ENCODE results near the gene CFAP68.
A peak's percentile ranks its signal among the peaks of the same experiment; 100 is the strongest.

CFAP68 gene

GRCh38 chr11:111841370-111842053, 37.8 kb upstream of the CFAP68 start:
- Histone ChIP-seq H3K27ac (no peak overlapping the region), H3K4me2 (no peak overlapping the region), H3K4me1 (no peaks in the 10 kb centered on the region), H3K27me3 (no peaks in the 10 kb centered on the region), H3K36me3 (peaks cover 75% of the 10 kb centered on the region), H3K9ac (no peak overlapping the region), H3K4me3 (no peak overlapping the region), H4K20me1 (no peaks in the 10 kb centered on the region), H3K9me3 (no peaks in the 10 kb centered on the region)
- no peak for TF ChIP-seq Cebpa-rat (IDR thresholded peaks at IDR 0.05)

- Histone ChIP-seq H4K20me1 (no peaks in the 10 kb centered on the region), H3K4me3 (no peak overlapping the region), H3K27me3 (no peaks in the 10 kb centered on the region), H3K36me3 (peaks cover 78% of the 10 kb centered on the region), H3K4me2 (no peak overlapping the region), H3K4me1 (no peaks in the 10 kb centered on the region), H3K9me3 (no peaks in the 10 kb centered on the region), H3K9ac (no peak overlapping the region), H3K27ac (no peak overlapping the region)
- TF ChIP-seq Cebpa-rat (IDR thresholded peaks at IDR 0.05) = no peak
These were observed 35.7 kb upstream of the CFAP68 start for GRCh38 chr11:111843661-111844060.

DNA sequence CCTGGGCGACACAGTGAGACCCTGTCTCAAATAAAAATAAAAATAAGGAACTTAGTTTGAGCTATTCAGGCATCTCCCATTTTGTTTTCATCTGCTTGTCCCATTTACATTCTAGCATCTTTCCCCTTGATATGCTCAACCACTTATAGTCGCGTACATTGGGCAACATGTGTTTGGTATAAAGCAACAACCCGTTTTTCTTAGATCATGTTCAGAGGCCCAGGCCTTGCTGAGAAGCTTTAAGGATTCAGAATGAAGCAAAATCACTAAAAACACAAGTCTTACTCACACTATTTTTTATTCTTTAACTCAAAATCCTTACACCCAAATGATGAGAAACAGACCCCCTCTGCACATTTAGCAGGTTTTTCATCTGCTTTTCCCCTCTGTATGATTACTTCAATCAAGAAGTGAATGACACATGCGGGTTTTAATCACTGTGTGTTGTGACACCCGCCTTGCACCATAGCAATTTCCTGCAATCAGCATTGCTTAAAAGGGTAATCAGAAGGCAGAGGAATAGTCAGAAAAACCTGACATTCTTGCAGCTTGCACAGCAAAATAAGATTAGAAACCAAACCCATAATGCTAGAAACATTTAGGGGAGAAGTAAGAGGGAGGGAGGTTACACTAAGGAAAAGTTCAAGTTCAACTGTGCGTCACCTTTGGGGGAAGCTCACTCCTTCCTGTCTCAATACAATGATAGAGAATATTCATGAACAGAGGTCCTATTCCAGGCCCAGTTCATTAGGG, 33.9 kb upstream of the CFAP68 start:
- Histone ChIP-seq H3K9me3 (no peaks in the 10 kb centered on the region), H3K9ac (no peak overlapping the region), H3K4me1 (no peaks in the 10 kb centered on the region), H4K20me1 (no peaks in the 10 kb centered on the region), H3K4me3 (no peak overlapping the region), H3K36me3 (peaks cover 90% of the 10 kb centered on the region), H3K4me2 (no peak overlapping the region), H3K27me3 (no peaks in the 10 kb centered on the region), H3K27ac (no peak overlapping the region)
- no peak for TF ChIP-seq Cebpa-rat (IDR thresholded peaks at IDR 0.05)

DNA sequence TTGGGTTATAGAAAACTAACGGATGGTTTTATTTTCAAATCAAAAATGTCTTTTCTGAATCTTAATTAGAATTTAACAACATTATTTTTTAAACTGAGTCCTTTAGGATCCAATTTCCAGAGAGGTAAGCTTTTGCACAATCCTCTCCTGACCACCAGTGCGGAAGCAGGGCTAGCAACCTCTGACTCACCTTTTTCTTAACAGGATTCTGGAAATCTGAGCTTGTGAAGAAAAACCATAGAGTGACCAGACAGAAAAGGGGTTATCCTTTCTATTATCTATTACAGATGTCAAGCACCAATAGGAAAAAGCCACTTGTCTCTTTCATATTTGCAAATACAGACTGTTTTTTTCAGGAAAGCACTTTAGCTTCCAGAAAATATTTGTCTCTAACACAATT, 33.3 kb upstream of the CFAP68 start:
- H3K27me3 ChIP-seq = no peaks in the 10 kb centered on the region
- H3K4me3 ChIP-seq = no peak overlapping the region
- no peak overlapping the region for H3K4me2 ChIP-seq
- H3K36me3 ChIP-seq = peaks cover 91% of the 10 kb centered on the region
- no peaks in the 10 kb centered on the region for H3K9me3 ChIP-seq
- H4K20me1 ChIP-seq = no peaks in the 10 kb centered on the region
- no peak overlapping the region for H3K9ac ChIP-seq
- H3K4me1 ChIP-seq = no peaks in the 10 kb centered on the region
- no peak for TF ChIP-seq Cebpa-rat (IDR thresholded peaks at IDR 0.05)
- no peak overlapping the region for H3K27ac ChIP-seq

DNA sequence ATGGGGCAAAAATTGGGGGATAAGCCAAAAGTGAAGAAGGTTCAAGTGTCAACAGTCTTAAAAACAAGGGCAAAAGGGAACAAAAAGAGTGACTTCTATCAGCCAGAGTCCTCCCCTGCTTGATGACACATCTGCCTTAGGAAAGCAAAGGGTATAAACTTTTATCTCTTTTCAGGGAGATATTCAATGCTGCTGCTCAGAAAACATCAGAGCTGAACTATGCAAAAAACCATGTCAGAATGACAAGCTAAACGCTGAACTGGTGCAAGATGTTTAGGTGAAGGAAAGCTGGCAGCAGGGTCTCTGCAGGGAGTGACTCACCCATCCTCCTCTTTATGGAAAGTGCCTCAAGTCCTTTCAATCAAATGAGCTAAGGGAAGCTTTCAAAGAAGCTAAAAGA, 32.7 kb upstream of the CFAP68 start:
- H3K27ac ChIP-seq = no peak overlapping the region
- H3K4me2 ChIP-seq = no peak overlapping the region

DNA sequence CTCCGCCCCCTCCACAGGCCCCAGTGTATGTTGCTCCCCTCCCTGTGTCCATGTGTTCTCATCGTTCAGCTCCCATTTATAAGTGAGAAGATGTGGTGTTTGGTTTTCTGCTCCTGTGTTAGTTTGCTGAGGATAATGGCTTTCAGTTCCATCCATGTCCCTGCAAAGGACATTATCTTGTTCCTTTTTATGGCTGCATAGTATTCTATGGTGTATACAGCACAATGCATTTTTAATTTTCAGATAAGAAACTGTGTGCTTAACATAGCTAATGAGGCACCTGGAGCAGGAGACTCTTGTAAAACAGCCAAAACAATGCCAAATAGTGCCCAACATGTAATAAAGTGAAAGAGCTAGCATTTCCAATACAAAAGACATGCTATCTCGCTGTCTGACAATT, 29.7 kb upstream of the CFAP68 start:
- Histone ChIP-seq H4K20me1 (no peaks in the 10 kb centered on the region), H3K9ac (no peak overlapping the region), H3K27me3 (no peaks in the 10 kb centered on the region), H3K4me3 (no peak overlapping the region), H3K4me1 (no peaks in the 10 kb centered on the region), H3K9me3 (no peaks in the 10 kb centered on the region), H3K27ac (no peak overlapping the region), H3K36me3 (peaks cover 97% of the 10 kb centered on the region), H3K4me2 (no peak overlapping the region)
- TF ChIP-seq Cebpa-rat (IDR thresholded peaks at IDR 0.05) = no peak

More for the DNA sequence above, 32.7 kb upstream of the CFAP68 start:
- H3K36me3 ChIP-seq = peaks cover 94% of the 10 kb centered on the region
- H3K9ac ChIP-seq = 0 out of 2 replicates have a peak overlapping the region, but pooled peaks have one; percentile 29
- no peak for TF ChIP-seq Cebpa-rat (IDR thresholded peaks at IDR 0.05)
- H3K9me3 ChIP-seq = no peaks in the 10 kb centered on the region
- H3K27me3 ChIP-seq = no peaks in the 10 kb centered on the region
- H3K4me3 ChIP-seq = no peak overlapping the region
- H4K20me1 ChIP-seq = no peaks in the 10 kb centered on the region
- no peaks in the 10 kb centered on the region for H3K4me1 ChIP-seq

DNA sequence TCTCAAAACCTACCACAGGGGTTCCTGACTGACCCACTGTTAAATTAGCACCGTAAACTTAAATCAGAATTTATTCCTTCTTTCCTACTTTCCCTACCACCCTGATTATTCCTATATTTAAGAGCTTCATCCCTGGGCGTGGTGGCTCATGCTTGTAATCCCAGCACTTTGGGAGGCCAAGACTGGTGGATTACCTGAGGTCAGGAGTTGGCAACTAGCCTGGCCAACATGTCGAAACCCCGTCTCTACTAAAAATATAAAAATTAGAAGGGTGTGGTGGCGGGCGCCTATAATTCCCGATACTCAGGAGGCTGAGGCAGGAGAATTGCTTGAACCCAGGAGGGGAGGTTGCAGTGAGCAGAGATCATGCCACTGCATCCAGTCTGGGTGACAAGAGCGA, 28.3 kb upstream of the CFAP68 start:
- H3K27ac ChIP-seq = no peak overlapping the region
- no peaks in the 10 kb centered on the region for H3K9me3 ChIP-seq
- peaks cover 97% of the 10 kb centered on the region for H3K36me3 ChIP-seq
- no peak overlapping the region for H3K4me3 ChIP-seq
- H3K9ac ChIP-seq = no peak overlapping the region
- no peaks in the 10 kb centered on the region for H4K20me1 ChIP-seq
- no peak overlapping the region for H3K4me2 ChIP-seq
- no peaks in the 10 kb centered on the region for H3K27me3 ChIP-seq
- no peaks in the 10 kb centered on the region for H3K4me1 ChIP-seq
- no peak for TF ChIP-seq Cebpa-rat (IDR thresholded peaks at IDR 0.05)

- Histone ChIP-seq H3K4me3 (no peak overlapping the region), H3K36me3 (peaks cover 94% of the 10 kb centered on the region), H3K4me2 (no peak overlapping the region), H3K27ac (no peak overlapping the region), H3K9ac (no peak overlapping the region), H3K9me3 (no peaks in the 10 kb centered on the region), H3K27me3 (no peaks in the 10 kb centered on the region), H3K4me1 (no peaks in the 10 kb centered on the region), H4K20me1 (no peaks in the 10 kb centered on the region)
- TF ChIP-seq Cebpa-rat (IDR thresholded peaks at IDR 0.05) = no peak
These were observed 27.7 kb upstream of the CFAP68 start for GRCh38 chr11:111851636-111852035.

DNA sequence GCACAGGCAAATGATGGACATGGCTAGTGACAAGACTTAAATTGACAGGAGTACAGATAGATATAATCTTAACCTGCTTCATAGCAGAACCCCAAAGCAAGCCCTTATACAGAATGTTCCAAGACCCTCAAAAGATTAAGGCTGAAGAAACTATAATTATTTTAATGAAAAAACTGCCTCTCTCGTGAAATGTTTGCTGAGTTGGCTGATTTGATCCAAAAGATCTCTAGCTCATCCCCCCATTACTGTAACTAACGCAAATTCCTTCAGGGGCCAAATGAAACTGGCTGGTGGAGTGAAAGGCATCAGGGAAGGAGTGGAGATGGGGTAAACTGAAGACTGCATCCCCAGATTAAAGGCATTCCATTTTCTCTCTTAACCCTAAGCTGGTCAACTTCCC, 27.2 kb upstream of the CFAP68 start:
- H3K27me3 ChIP-seq = no peaks in the 10 kb centered on the region
- no peak overlapping the region for H3K27ac ChIP-seq
- TF ChIP-seq Cebpa-rat (IDR thresholded peaks at IDR 0.05) = no peak
- H3K36me3 ChIP-seq = peaks cover 94% of the 10 kb centered on the region
- no peaks in the 10 kb centered on the region for H4K20me1 ChIP-seq
- no peaks in the 10 kb centered on the region for H3K4me1 ChIP-seq
- no peak overlapping the region for H3K4me3 ChIP-seq
- H3K4me2 ChIP-seq = no peak overlapping the region
- no peaks in the 10 kb centered on the region for H3K9me3 ChIP-seq
- H3K9ac ChIP-seq = no peak overlapping the region

DNA sequence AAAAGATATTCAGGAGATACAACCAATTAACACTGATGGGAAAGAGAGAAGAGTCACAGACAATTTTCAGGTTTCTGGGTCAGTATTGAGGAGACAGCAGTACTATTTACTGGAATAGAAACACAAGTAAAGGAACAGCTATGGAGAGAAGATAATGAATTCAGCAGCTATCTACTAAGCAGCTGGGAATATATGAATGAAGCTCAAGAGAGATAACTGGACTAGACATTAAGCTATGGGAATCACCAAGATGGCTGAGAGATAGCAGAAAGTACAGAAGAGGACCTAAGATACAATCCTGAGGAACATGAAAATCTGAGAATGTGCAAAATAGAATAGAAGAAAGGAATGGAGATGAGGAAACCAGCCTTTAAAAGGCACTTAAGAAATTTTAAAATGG, 23.8 kb upstream of the CFAP68 start:
- no peak for TF ChIP-seq Cebpa-rat (IDR thresholded peaks at IDR 0.05)

More for the DNA sequence above, 23.8 kb upstream of the CFAP68 start:
- H3K4me2 ChIP-seq = no peak overlapping the region
- no peak overlapping the region for H3K27ac ChIP-seq
- H3K4me1 ChIP-seq = no peaks in the 10 kb centered on the region
- H3K4me3 ChIP-seq = no peak overlapping the region
- H3K9me3 ChIP-seq = no peaks in the 10 kb centered on the region
- H4K20me1 ChIP-seq = no peaks in the 10 kb centered on the region
- no peaks in the 10 kb centered on the region for H3K27me3 ChIP-seq
- peaks cover 94% of the 10 kb centered on the region for H3K36me3 ChIP-seq
- H3K9ac ChIP-seq = no peak overlapping the region
